HG03095 (cell line): Measurements from ENCODE around the gene RMND5B.
A peak's percentile ranks its signal among the peaks of the same experiment; 100 is the strongest.
"Not testable (repeated sequence)": the region's sequence is repeated elsewhere in the genome, so short reads cannot be mapped to it uniquely, and the experiment has no call there.

ENCODE experiments used
- ATAC-seq: cut with Tn5 transposase; IDR thresholded peaks from one replicate; pipeline ENCODE4 v1.9.1; 2021; ENCODE audit warnings: moderate library complexity; ENCODE audit not compliant: unreplicated experiment

Gene RMND5B

GRCh38 chr5:178127300-178128009 is 3.4 kb upstream of the RMND5B start:
- not testable (repeated sequence) for ATAC-seq

DNA sequence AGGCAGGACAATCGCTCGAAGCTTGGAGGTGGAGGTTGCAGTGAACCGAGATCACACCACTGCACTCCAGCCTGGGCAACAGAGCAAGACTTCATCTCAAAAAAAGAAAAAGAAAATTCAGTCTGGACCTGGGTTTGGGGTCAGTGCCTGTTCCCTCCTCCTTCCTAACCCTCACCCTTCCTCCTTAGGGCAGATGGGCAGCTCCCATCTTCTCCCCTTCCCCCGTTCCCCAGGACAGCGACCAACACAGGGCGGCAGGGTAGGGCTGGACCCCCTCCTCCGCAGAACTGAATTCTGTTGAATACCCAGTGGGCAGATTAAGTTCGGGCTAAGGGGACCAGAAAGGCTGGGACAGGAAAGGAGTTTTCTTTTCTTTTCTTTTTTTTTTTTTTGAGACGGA is 1.5 kb upstream of the RMND5B start:
- ATAC-seq, result no peak

- not testable (repeated sequence) for ATAC-seq
Observed at GRCh38 chr5:178130234-178130575, 609 bp upstream of the RMND5B start.

- no peak for ATAC-seq
Observed at GRCh38 chr5:178131446-178131996, 707 bp downstream of the RMND5B start.

GRCh38 chr5:178136990-178137389 is 6.2 kb downstream of the RMND5B start:
- ATAC-seq, result no peak

- ATAC-seq, result no peak
Observed at GRCh38 chr5:178137991-178138390, 7.2 kb downstream of the RMND5B start.

- no peak for ATAC-seq
Observed at GRCh38 chr5:178141550-178141949, 10.7 kb downstream of the RMND5B start.

GRCh38 chr5:178142642-178143041 is 11.8 kb downstream of the RMND5B start:
- ATAC-seq, result no peak

DNA sequence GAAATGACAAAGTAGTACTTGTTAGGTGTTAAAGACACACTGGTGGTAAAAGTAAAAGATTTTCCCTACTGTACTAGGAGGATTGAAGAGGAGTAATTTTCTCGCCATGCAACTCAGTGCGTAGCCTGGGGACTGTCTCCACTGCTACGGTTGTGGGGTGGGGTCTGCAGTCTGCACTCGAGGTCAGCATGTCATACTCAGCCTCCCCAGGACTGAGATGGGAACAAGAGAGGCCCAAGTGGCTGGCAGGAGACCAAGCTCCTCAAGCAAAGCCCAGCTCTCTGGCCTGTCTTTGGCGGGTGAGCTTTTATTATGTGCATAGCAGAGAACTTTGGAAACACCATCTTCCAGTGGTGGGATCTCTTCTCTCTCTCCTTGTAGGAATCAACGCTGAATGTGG is 12.4 kb downstream of the RMND5B start:
- ATAC-seq, result no peak

GRCh38 chr5:178143901-178144300 is 13.1 kb downstream of the RMND5B start:
- ATAC-seq, result no peak

DNA sequence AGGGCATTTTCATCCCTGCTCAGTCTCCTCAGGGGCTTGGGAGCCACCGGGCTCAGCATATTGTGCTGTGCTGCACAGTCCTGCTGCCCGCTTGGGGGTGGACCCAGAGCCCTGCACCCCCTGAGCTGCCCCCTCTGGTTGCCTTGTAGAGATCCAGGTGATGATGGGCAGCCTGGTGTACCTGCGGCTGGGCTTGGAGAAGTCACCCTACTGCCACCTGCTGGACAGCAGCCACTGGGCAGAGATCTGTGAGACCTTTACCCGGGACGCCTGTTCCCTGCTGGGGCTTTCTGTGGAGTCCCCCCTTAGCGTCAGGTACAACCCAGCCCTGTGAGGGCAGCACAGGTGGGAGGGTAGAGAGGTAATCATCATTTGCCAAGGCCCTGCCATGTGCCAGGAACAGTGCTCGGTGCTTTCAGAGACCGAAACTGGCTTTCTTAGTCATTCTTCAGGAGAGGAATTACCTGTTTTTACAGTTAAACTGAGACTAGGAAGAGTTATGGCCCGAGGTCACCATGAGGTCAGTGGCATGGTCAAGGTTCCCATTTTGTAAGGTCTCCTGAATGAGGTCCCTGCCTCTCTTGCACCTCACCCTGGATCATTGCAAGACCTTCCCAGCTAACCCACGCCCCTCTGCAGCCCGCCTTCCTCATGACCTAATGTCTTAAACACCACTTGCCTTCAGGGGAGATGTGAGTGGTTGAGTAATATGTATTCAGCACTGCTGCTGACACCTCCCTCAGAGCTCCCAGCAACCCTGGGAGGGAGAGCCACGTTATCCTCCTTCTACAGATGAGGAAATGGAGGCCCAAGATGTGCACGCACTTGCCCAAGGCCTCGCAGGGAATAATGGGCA is 15.4 kb downstream of the RMND5B start:
- peak; percentile 56 for ATAC-seq

DNA sequence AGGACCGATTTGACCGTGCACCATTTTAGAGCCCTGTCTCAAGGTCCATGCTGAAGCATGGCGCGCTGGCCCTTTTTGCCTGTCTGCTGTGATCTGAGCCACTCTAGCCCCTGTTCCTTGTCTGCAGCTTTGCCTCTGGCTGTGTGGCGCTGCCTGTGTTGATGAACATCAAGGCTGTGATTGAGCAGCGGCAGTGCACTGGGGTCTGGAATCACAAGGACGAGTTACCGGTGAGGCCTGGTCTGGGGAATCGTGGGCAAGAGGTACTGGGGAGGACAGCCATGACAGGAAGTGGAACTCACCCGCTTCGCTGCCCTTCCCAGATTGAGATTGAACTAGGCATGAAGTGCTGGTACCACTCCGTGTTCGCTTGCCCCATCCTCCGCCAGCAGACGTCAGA is 16.6 kb downstream of the RMND5B start:
- no peak for ATAC-seq

GRCh38 chr5:178149199-178149932 is 18.6 kb downstream of the RMND5B start:
- ATAC-seq, result no peak

GRCh38 chr5:178150977-178151734 is 20.3 kb downstream of the RMND5B start:
- no peak for ATAC-seq

- ATAC-seq, result no peak
Observed at GRCh38 chr5:178152491-178153444, 22.0 kb downstream of the RMND5B start.

DNA sequence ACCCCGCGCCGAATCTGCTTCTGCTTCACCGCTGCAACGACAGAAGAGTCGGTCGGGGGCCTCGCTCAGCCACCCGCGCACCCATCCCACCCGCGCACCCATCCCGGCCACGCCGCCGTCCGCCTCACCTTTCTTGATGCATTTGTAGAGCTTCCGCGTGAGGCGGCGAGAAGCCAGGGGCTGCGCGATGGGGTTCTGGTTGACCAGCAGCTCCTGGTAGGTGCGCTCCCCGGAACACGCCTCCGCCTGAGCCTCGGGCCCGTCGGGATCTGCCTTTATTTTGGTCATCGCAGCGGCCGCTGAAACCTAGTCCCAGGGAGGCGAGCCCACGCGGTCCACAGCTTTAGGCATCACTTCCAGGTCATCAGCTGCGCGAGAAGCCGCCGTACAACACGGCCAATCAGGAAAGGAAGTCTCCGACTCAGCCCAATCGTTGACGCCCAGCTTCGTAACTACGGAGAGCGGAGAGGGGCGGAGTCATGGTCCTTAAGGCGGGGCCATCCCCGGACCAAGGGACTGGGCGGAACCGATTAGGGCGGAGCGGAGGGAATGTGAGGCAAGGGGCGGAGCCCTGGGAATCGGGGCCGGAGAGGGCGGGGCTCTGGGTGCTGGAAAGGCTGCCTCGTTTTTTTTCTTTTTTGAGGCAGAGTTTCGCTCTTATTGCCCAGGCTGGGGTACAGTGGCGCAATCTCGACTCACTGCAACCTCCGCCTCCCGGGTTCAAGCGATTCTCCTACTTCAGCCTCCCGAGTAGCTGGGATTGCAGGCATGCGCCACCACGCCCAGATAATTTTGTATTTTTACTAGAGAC is 22.9 kb downstream of the RMND5B start, which contains the start of gene NHP2:
NHP2 (minus strand) TSS at position 356 of the 811 bp plus-strand sequence; CDS start at position 288, 68 bp downstream.
- ATAC-seq, result peak; percentile 98

DNA sequence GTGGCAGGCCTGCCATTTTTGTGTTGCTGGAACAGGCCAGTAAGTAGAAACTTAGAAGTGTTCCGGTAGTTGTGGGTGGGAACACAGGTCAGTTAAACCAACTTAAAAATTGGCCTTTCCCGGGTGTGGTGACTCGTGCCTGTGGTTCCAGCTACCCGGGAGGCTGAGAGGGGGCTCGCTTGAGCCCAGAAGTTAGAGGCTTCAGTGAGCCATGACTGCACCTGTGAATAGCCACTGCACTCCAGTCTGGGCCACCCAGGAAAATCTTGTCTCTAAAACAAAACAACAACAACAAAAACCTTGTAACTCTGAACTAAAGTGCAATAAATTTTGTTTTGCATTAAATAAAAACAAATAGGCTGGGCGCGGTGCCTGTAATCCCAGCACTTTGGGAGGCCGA is 24.3 kb downstream of the RMND5B start:
- ATAC-seq, result no peak

DNA sequence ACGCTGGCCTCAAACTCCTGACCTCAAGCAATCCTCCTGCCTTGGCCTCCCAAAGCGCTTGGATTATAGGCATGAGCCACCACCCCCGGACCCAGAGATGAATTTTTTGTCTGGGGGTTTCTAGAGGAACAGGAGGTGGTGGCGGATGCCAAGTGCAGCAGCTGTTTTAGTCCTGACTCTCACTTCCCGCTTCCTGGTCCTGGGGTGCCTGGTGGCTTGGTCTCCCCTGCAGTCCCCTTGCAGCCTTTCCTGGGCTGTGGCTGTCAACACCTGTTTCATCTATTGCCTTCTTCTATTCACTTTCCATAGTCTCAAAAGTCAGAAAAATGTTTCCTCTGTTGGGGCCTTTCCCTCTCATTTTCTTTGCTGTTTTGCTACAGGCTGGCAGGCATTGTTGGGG is 29.4 kb downstream of the RMND5B start:
- no peak for ATAC-seq

DNA sequence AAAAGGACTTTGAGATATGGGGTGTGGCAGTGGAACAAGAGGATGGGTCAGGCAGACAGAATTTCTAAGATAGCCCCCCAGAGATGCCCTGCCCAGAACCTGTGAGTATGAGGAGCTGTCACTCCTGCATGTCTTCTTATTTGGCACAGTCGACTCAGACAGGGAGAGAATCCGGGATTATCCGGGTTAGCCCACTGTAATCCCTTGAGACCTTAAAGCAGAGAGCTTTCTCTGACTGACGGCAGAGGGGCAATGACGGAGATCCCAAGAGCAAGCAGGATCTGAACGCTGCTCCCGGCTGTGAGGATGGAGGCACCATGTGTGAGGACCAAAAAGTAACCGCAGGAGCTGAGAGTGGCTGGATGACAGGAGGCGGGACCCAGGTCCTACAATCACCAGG is 31.7 kb downstream of the RMND5B start:
- no peak for ATAC-seq
